A549 (cell line): ENCODE measurements around the gene SMIM45.

Experiments used
- ATAC-seq, 2 experiments: fragments of 200-7000 bp in 1 of 2; fragments of >200 bp in 1 of 2; cut with Nextera tagmentation in 1 of 2; cut with Tn5 transposase in 1 of 2; 3 replicates each; pipeline versions ENCODE4 v1.8.0 to v1.9.1; 2018 to 2020; ENCODE audit warnings: mild to moderate bottlenecking in 1 of 2, moderate library complexity in 1 of 2
- CTCF ChIA-PET: fragments of 300-600 bp; sonication (Branson Sonifier 250); formaldehyde crosslinking; extraction: SDS; loops from one replicate; lab custom pipeline; 2021; ENCODE audit warnings: antibody characterized with exemption, inconsistent platforms; lab: Yijun Ruan, JAX
- POLR2A ChIA-PET: fragments of 350-600 bp; formaldehyde crosslinking; extraction: SDS; loops from one replicate; lab custom pipeline; 2021; ENCODE audit warnings: antibody characterized with exemption, inconsistent platforms; lab: Yijun Ruan, JAX
- DNase-seq, 2 experiments: peaks; one replicate each; pipeline versions ENCODE4 v3.0.0 to v3.0.0-alpha.2; 2011 to 2016; ENCODE audit warnings: low read depth in 1 of 2, low spot score in 1 of 2
- FAIRE-seq: peaks from 2 replicates; lab custom pipeline; 2011; peaks lifted over from hg19 to GRCh38; lab: Jason Lieb, UNC
- H3K27ac ChIP-seq, 2 experiments: fragments of >200 bp; sonication (Bioruptor Twin); formaldehyde crosslinking; 3 replicates each; pipeline ENCODE4 v1.5.1; 2016 to 2017
- H3K4me1 ChIP-seq: fragments of >200 bp; sonication (Bioruptor Twin); formaldehyde crosslinking; 3 replicates; pipeline ENCODE4 v1.6.1; 2016
- H3K4me2 ChIP-seq: fragments of >200 bp; sonication (Bioruptor Twin); formaldehyde crosslinking; 3 replicates; pipeline ENCODE4 v1.6.1; 2016
- H3K4me3 ChIP-seq: fragments of >200 bp; sonication (Bioruptor Twin); formaldehyde crosslinking; 3 replicates; pipeline ENCODE4 v1.5.1; 2016
- H3K9me3 ChIP-seq: fragments of >200 bp; sonication (Bioruptor Twin); formaldehyde crosslinking; 3 replicates; pipeline ENCODE4 v1.6.1; 2016
- BCL3 ChIP-seq: fragments of >200 bp; sonication (Bioruptor Twin); formaldehyde crosslinking; IDR thresholded peaks from 3 replicates; pipeline ENCODE4 v1.6.1; 2016
- CBX2 ChIP-seq: fragments of 200-600 bp; sonication (generic); IDR thresholded peaks from 2 replicates; pipeline ENCODE4 v1.6.1; 2016; ENCODE audit warnings: low read depth, mild to moderate bottlenecking, borderline replicate concordance
- CTCF ChIP-seq: fragments of >200 bp; sonication (Bioruptor Twin); formaldehyde crosslinking; IDR thresholded peaks from 3 replicates; pipeline ENCODE4 v1.5.1; 2016
- EP300 ChIP-seq, 2 experiments: fragments of >200 bp; sonication (Bioruptor Twin); formaldehyde crosslinking; IDR thresholded peaks; 2 replicates in 1 of 2; 3 replicates in 1 of 2; pipeline ENCODE4 v1.6.1; 2016 to 2017
- ESRRA ChIP-seq: fragments of 150-350 bp; IDR thresholded peaks from 2 replicates; pipeline ENCODE4 v1.6.1; 2014; ENCODE audit warnings: mild to moderate bottlenecking, low read length, borderline replicate concordance
- FOSB ChIP-seq: fragments of 250-450 bp; sonication (Bioruptor Pico); IDR thresholded peaks from 2 replicates; pipeline ENCODE4 v1.5.0; 2020; ENCODE audit warnings: mild to moderate bottlenecking, moderate library complexity
- FOSL2 ChIP-seq, 2 experiments: fragments of 450-650 bp in 1 of 2; fragments of >200 bp in 1 of 2; sonication (Bioruptor Twin) in 1 of 2; formaldehyde crosslinking; IDR thresholded peaks; 2 replicates each; pipeline versions ENCODE4 v1.5.0 to v1.6.1; 2016 to 2020; ENCODE audit warnings: mild to moderate bottlenecking in 1 of 2, moderate library complexity in 1 of 2
- FOXS1 ChIP-seq: fragments of 250-450 bp; sonication (Bioruptor Pico); IDR thresholded peaks from 2 replicates; pipeline ENCODE4 v1.5.0; 2020; ENCODE audit warnings: mild to moderate bottlenecking, moderate library complexity
- GATA3 ChIP-seq: IDR thresholded peaks from 2 replicates; pipeline ENCODE4 v1.6.1; 2012; ENCODE audit warnings: borderline replicate concordance
- HEYL ChIP-seq: fragments of 250-450 bp; sonication (Bioruptor Pico); IDR thresholded peaks from 2 replicates; pipeline ENCODE4 v1.8.0; 2021; ENCODE audit warnings: mild to moderate bottlenecking, moderate library complexity
- HMGXB4 ChIP-seq: fragments of 250-450 bp; sonication (Bioruptor Pico); IDR thresholded peaks from 2 replicates; pipeline ENCODE4 v1.5.0; 2021; ENCODE audit warnings: mild to moderate bottlenecking, moderate library complexity, borderline replicate concordance
- HOXB13 ChIP-seq: fragments of 250-450 bp; sonication (Bioruptor Pico); IDR thresholded peaks from 2 replicates; pipeline ENCODE4 v1.5.0; 2020; ENCODE audit warnings: low read depth, mild to moderate bottlenecking, moderate library complexity
- JUN ChIP-seq, 2 experiments: fragments of >200 bp; sonication (Bioruptor Twin); formaldehyde crosslinking; IDR thresholded peaks; 2 replicates in 1 of 2; 3 replicates in 1 of 2; pipeline ENCODE4 v1.6.1; 2016 to 2017
- KDM1A ChIP-seq: fragments of 200-600 bp; sonication (generic); IDR thresholded peaks from 2 replicates; pipeline ENCODE4 v1.6.1; 2016; ENCODE audit warnings: low read depth, mild to moderate bottlenecking
- KDM5A ChIP-seq: fragments of 200-600 bp; sonication (generic); IDR thresholded peaks from 2 replicates; pipeline ENCODE4 v1.6.1; 2016; ENCODE audit warnings: antibody characterized with exemption, mild to moderate bottlenecking
- MAFK ChIP-seq: fragments of 450-650 bp; IDR thresholded peaks from 2 replicates; pipeline ENCODE4 v1.6.1; 2014; ENCODE audit not compliant: partially characterized antibody
- NFE2L2 ChIP-seq: fragments of 150-350 bp; conservative IDR thresholded peaks from 2 replicates; pipeline ENCODE4 v1.6.1; 2014; ENCODE audit warnings: low read length
- POLR2A ChIP-seq: IDR thresholded peaks from 2 replicates; pipeline ENCODE4 v1.6.1; 2012; ENCODE audit warnings: mild to moderate bottlenecking, low read length
- POLR2AphosphoS2 ChIP-seq: conservative IDR thresholded peaks from 2 replicates; pipeline ENCODE4 v1.6.1; 2012; ENCODE audit warnings: low read length, improper control_type of control experiment, inconsistent platforms
- RARB ChIP-seq: fragments of 250-450 bp; sonication (Bioruptor Pico); IDR thresholded peaks from 2 replicates; pipeline ENCODE4 v1.8.0; 2021; ENCODE audit warnings: mild to moderate bottlenecking, moderate library complexity
- RCOR1 ChIP-seq: fragments of 150-350 bp; IDR thresholded peaks from 2 replicates; pipeline ENCODE4 v1.6.1; 2014; ENCODE audit warnings: antibody characterized with exemption, low read length, low read depth
- RFX5 ChIP-seq: fragments of 450-650 bp; IDR thresholded peaks from 2 replicates; pipeline ENCODE4 v1.7.1; 2014; ENCODE audit warnings: antibody characterized with exemption, mild to moderate bottlenecking, moderate library complexity
- ZC3H11A ChIP-seq: fragments of 450-650 bp; IDR thresholded peaks from 2 replicates; pipeline ENCODE4 v1.6.1; 2014; ENCODE audit warnings: antibody characterized with exemption, mild to moderate bottlenecking
- ZNF302 ChIP-seq: fragments of 250-450 bp; sonication (Bioruptor Pico); IDR thresholded peaks from 2 replicates; pipeline ENCODE4 v1.9.0; 2021; ENCODE audit warnings: inconsistent platforms, mild to moderate bottlenecking, moderate library complexity
- WGBS: methylation state at CpG from one replicate; pipeline ENCODE4 v1.1.6; 2017; ENCODE audit errors: missing lambda C conversion rate; 5-methylcytosine and 5-hydroxymethylcytosine counted together
- TF ChIP-seq, protein P1 (sequence below): fragments of 200-600 bp; sonication (generic); IDR thresholded peaks from 2 replicates; pipeline ENCODE4 v1.6.1; 2016; ENCODE audit warnings: antibody characterized with exemption, mild to moderate bottlenecking, moderate library complexity

The SMIM45 gene

DNA sequence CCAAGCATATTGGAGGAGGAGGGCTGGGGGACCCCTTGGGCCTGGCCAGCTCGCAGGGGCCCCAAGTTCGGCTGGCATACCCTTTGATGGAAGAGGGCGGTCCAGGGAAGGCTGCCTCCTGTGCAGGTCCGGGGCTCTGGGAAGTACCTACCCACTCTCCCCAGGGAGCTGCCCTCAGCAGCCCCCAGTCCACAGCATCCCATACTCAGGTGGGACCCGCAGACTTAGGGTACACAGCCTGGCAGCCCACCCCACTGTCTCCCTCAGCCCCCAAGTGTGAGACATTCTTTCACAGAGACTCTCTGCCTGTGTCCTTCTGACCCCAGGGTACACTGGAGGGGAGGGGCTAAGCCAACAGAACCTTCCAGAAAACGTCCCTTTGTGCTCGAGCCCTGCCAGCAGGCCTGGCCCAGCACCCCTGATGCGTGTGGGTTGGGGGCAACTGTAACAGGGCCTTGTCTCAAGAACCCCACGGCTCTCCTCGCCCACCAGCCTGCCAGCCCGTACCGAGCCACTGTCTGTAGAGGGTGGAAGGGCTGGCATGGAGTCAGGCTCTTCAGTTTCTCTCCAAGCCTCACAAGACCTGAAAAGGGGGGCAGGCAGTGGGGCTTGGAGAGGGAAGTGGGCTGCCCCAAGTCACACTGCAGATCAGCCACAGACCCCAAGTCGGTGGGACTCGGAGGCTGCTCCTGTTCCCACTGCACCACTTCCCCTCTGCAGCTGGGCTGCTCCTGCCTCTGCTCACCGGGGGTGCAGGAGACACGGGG is 18.4 kb upstream of the SMIM45 start:
- POLR2A ChIA-PET: no interaction called here
- Histone ChIP-seq H3K4me2 (no peak overlapping the region), H3K9me3 (no peaks in the 10 kb centered on the region)
- TF ChIP-seq GATA3 (no peak), FOXS1 (CRISPR knock-in tag) (no peak), ESRRA (no peak), RARB (no peak), KDM1A (no peak), KDM5A (no peak), POLR2A (no peak), FOSL2 (IDR thresholded peaks at IDR 0.05) (no peak), FOSL2 (CRISPR knock-in tag; IDR thresholded peaks at IDR 0.05) (no peak), CBX2 (no peak), CTCF (no peak), FOSB (no peak), RFX5 (no peak), JUN (IDR thresholded peaks at IDR 0.05) (no peak)
- TF ChIP-seq, protein P1, sequence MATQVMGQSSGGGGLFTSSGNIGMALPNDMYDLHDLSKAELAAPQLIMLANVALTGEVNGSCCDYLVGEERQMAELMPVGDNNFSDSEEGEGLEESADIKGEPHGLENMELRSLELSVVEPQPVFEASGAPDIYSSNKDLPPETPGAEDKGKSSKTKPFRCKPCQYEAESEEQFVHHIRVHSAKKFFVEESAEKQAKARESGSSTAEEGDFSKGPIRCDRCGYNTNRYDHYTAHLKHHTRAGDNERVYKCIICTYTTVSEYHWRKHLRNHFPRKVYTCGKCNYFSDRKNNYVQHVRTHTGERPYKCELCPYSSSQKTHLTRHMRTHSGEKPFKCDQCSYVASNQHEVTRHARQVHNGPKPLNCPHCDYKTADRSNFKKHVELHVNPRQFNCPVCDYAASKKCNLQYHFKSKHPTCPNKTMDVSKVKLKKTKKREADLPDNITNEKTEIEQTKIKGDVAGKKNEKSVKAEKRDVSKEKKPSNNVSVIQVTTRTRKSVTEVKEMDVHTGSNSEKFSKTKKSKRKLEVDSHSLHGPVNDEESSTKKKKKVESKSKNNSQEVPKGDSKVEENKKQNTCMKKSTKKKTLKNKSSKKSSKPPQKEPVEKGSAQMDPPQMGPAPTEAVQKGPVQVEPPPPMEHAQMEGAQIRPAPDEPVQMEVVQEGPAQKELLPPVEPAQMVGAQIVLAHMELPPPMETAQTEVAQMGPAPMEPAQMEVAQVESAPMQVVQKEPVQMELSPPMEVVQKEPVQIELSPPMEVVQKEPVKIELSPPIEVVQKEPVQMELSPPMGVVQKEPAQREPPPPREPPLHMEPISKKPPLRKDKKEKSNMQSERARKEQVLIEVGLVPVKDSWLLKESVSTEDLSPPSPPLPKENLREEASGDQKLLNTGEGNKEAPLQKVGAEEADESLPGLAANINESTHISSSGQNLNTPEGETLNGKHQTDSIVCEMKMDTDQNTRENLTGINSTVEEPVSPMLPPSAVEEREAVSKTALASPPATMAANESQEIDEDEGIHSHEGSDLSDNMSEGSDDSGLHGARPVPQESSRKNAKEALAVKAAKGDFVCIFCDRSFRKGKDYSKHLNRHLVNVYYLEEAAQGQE: no peak
- TF ChIP-seq, all 56 proteins: peak for 0
- 17% methylated on average over 1 of the region's 16 CpGs for WGBS
- ATAC-seq: peak in 1 of 2 experiments; percentile 11; a peak in 2 of 6 replicates
- Histone ChIP-seq H3K4me3 (no peak overlapping the region), H3K27ac (no peak overlapping the region), H3K4me1 (no peaks in the 10 kb centered on the region)
- no peak for FAIRE-seq
- CTCF ChIA-PET: interaction anchor here (1.0 to 1.8 kb wide), 3 partner anchors 8 to 236 kb away, joined by 3 to 11 read pairs (median 6); no protein-coding TSS in a partner anchor
- DNase-seq: no peak

DNA sequence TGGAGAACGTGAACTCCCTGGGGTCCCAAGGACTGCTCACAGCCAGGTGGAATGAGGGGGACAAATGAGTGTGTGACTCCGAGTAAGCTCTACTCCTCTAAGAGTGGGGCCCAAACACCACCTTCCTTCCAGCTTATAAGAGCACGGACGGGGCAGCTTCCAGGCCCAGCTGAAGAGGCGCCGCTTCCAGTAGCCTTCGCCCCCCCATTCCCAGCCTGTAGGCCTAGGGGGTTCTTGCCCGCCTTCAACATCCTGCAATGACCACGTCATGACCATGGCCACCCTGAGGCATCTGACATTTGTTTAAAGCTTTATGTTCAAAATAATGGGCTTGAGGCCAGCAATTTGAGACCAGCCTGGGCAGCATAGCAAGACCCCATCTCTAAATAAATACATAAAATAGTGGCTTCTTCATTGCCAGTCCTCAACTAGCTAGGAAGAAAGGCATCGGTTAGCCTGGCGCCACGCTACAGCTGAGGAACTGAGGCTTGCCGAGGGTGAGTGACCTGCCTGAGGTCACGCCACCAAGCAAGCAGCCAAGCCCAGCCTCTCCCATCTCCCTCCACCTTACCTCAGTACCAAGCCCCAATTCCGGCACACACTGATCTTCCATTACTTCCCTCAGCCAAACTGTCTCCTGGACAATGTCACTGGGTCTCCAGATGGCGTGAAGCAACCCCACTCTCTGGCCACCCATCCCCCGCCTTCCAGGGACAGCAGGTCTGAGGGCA is 17.5 kb upstream of the SMIM45 start:
- FAIRE-seq (no peak), ATAC-seq (no peak), DNase-seq (no peak)
- Histone ChIP-seq H3K4me3 (no peak overlapping the region), H3K27ac (no peak overlapping the region), H3K4me2 (no peak overlapping the region), H3K4me1 (no peaks in the 10 kb centered on the region), H3K9me3 (no peaks in the 10 kb centered on the region)
- ChIA-PET CTCF (interaction anchor here (0.6 to 1.8 kb wide), 3 partner anchors 9 to 262 kb away, joined by 5 to 11 read pairs (median 6); no protein-coding TSS in a partner anchor), POLR2A (interaction anchor here (1.3 kb wide), 1 partner anchor 9 kb away, joined by 3 read pairs; no protein-coding TSS in a partner anchor)
- WGBS: 92% methylated on average over 13 of the region's 17 CpGs
- TF ChIP-seq POLR2AphosphoS2: no peak
- no peak for TF ChIP-seq NFE2L2

- FAIRE-seq (no peak), ATAC-seq (no peak), DNase-seq (no peak)
- ChIA-PET POLR2A (interaction anchor here (1.3 kb wide), 1 partner anchor 9 kb away, joined by 3 read pairs; no protein-coding TSS in a partner anchor), CTCF (interaction anchor here (1.3 to 1.8 kb wide), 2 partner anchors 10 to 238 kb away, joined by 6 to 11 read pairs; no protein-coding TSS in a partner anchor)
- H3K4me1 ChIP-seq: peaks cover 3% of the 10 kb centered on the region; the same call in 1 of the 3 replicates
- H3K4me2 ChIP-seq: no peak overlapping the region
- no peak overlapping the region for H3K27ac ChIP-seq
- TF ChIP-seq JUN (IDR thresholded peaks at IDR 0.05) (no peak), ZC3H11A (no peak), HEYL (CRISPR knock-in tag) (no peak), POLR2AphosphoS2 (no peak), RCOR1 (no peak), ZNF302 (no peak), BCL3 (no peak), EP300 (IDR thresholded peaks at IDR 0.05) (no peak), MAFK (no peak), HMGXB4 (CRISPR knock-in tag) (no peak), KDM1A (no peak), HOXB13 (CRISPR knock-in tag) (no peak)
- no peaks in the 10 kb centered on the region for H3K9me3 ChIP-seq
- H3K4me3 ChIP-seq: no peak overlapping the region
- 100% methylated on average over 3 of the region's 4 CpGs for WGBS
Observed at GRCh38 chr22:41935015-41935351, 17.0 kb upstream of the SMIM45 start.
